ENCODE results near the gene OSR1. TPM values are rescaled to one million over a fixed set of nuclear protein-coding genes. Genes with fewer than 3 reads are reported as not detected.

OSR1 gene
- total RNA-seq, 1 donor from 2014 or later, result 1.3 TPM

DNA sequence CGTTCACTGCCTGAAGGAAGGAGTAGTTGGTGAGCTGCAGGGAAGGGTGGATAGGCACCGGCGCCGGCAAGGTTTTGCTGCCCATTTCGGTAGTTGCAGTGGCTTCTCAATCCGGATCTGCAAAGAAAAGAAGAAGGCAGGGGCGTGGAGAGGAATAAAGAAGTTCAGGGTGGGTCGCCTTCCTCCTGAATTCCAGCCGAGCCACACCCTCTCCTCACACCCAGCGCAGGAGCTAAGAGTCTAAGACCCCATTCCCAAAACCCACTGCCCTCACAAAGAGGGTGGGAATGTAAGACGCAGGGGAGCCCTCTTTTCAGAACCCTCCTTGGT lies 4.7 kb downstream of the OSR1 start:
- Histone ChIP-seq H3K36me3 (ENCODE audit: control insufficient read depth, insufficient read depth, low read length) (no peaks in the 10 kb centered on the region), H3K27me3 (ENCODE audit: control insufficient read depth, insufficient read depth, low read length) (peaks cover 13% of the 10 kb centered on the region), H3K4me3 (ENCODE audit: low read depth, low read length) (no peak overlapping the region)
- FAIRE-seq (no peak), DNase-seq (ENCODE audit: low read depth) (no peak)
- TF ChIP-seq, protein P1, sequence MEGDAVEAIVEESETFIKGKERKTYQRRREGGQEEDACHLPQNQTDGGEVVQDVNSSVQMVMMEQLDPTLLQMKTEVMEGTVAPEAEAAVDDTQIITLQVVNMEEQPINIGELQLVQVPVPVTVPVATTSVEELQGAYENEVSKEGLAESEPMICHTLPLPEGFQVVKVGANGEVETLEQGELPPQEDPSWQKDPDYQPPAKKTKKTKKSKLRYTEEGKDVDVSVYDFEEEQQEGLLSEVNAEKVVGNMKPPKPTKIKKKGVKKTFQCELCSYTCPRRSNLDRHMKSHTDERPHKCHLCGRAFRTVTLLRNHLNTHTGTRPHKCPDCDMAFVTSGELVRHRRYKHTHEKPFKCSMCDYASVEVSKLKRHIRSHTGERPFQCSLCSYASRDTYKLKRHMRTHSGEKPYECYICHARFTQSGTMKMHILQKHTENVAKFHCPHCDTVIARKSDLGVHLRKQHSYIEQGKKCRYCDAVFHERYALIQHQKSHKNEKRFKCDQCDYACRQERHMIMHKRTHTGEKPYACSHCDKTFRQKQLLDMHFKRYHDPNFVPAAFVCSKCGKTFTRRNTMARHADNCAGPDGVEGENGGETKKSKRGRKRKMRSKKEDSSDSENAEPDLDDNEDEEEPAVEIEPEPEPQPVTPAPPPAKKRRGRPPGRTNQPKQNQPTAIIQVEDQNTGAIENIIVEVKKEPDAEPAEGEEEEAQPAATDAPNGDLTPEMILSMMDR (IDR thresholded peaks at IDR 0.05; ENCODE audit: insufficient read depth, low read length, severe bottlenecking), result no peak

DNA sequence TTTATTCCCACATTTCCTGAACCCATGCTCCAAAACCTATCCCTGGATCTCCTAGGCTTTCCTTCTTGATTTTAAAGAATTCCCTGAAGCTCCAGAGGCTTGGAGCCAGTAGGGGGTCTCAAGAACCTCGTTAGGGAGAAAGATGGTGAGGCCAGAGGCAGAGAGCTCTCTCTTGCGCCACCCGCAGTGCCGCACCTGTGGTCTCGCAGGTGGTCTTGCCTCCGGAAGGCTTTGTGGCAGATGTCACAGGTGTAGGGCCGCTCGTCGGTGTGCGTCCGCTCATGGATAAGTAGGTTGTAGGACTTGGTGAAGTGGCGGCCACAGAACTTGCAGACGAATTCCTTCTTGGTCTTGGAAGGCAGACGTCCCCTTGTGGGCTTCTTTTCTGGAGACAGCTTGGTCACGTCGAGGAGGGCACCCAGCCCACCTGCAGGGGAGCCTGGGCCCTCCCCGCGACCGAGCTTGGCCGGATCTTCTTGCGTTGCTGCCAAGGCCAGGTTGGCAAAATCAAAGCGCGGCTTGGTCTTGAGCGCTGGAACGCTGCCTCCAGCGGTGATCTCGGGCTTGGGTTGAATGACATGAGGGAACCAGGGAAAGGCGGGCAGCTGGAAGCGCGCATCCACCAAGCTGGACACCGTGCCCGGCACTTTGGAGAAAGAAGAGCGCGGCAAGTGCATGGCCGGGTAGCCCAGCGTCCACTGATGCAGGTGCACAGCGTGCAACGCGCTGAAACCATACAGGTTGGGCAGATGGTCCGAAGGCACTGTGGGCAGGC lies 5.3 kb downstream of the OSR1 start:
- H3K36me3 ChIP-seq (ENCODE audit: control insufficient read depth, insufficient read depth, low read length), result no peaks in the 10 kb centered on the region
- TF ChIP-seq, protein P1 (IDR thresholded peaks at IDR 0.05; ENCODE audit: insufficient read depth, low read length, severe bottlenecking), result no peak
- no peak overlapping the region for H3K4me3 ChIP-seq (ENCODE audit: low read depth, low read length)
- no peak for FAIRE-seq
- DNase-seq (ENCODE audit: low read depth), result no peak
- H3K27me3 ChIP-seq (ENCODE audit: control insufficient read depth, insufficient read depth, low read length), result peaks cover 13% of the 10 kb centered on the region

DNA sequence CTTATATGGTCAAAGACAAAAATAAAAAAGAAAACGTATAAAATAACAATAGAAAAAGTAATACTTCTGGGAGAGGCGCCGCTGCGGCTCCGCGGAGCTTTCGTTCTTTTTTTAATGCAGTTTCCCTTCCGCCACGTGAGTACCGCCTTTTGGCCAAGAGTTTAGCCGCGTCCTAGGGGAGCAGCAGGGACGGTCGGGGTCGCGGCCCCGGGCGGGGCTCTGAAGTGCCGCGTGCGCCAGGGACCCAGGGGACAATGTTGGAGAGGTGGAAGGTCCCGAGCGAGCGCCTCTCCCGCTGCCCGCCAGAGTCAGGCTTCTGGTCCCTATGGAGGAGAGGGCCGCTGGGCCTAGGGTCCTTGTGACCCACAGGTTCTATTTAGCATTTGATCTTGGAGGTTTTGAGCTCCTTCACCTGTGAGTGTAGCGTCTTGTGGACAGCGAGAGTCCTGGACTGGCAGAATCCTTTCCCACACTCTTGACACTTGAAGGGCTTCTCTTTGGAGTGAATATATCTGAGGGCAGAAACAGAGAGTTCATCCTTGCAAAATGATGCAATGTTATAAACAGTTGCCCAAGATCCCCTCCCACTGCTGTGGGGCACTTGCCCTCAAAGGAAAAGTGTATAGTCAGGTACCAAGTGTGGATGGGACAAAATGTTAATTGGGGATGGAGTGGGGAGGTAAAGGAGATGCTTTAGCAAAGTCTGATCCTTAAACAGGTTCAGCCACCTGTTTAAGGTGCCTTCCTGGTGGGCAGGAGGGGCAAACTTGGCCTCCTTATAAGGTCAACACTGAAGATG lies 6.3 kb downstream of the OSR1 start:
- no peaks in the 10 kb centered on the region for H3K36me3 ChIP-seq (ENCODE audit: control insufficient read depth, insufficient read depth, low read length)
- FAIRE-seq, result no peak
- TF ChIP-seq, protein P1 (IDR thresholded peaks at IDR 0.05; ENCODE audit: insufficient read depth, low read length, severe bottlenecking), result no peak
- H3K27me3 ChIP-seq (ENCODE audit: control insufficient read depth, insufficient read depth, low read length), result peaks cover 11% of the 10 kb centered on the region
- H3K4me3 ChIP-seq (ENCODE audit: low read depth, low read length), result no peak overlapping the region
- no peak for DNase-seq (ENCODE audit: low read depth)

DNA sequence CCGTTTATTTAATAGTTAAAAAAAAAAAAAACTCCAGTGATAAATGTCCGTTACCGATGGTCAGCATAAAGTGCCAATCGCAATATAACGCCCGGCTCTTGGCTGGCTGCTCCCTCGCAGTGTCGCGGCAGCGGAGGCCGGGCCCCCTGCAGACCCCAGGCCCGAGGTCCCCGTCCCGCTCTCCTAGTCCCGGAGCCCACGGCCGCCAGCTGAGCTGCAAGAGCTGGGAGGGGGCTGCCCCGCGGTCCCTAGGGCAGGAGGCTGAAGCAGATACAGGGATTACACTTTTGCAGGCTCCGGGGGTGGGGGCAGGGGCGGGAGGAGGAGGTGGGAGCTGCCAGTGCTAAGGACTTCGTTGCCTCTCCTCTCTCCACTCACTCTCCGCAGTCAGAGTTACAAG lies 6.9 kb downstream of the OSR1 start:
- DNase-seq (ENCODE audit: low read depth), result no peak
- no peak for FAIRE-seq
- TF ChIP-seq, protein P1 (IDR thresholded peaks at IDR 0.05; ENCODE audit: insufficient read depth, low read length, severe bottlenecking), result no peak
- Histone ChIP-seq H3K36me3 (ENCODE audit: control insufficient read depth, insufficient read depth, low read length) (no peaks in the 10 kb centered on the region), H3K4me3 (ENCODE audit: low read depth, low read length) (no peak overlapping the region), H3K27me3 (ENCODE audit: control insufficient read depth, insufficient read depth, low read length) (peaks cover 5% of the 10 kb centered on the region)

DNA sequence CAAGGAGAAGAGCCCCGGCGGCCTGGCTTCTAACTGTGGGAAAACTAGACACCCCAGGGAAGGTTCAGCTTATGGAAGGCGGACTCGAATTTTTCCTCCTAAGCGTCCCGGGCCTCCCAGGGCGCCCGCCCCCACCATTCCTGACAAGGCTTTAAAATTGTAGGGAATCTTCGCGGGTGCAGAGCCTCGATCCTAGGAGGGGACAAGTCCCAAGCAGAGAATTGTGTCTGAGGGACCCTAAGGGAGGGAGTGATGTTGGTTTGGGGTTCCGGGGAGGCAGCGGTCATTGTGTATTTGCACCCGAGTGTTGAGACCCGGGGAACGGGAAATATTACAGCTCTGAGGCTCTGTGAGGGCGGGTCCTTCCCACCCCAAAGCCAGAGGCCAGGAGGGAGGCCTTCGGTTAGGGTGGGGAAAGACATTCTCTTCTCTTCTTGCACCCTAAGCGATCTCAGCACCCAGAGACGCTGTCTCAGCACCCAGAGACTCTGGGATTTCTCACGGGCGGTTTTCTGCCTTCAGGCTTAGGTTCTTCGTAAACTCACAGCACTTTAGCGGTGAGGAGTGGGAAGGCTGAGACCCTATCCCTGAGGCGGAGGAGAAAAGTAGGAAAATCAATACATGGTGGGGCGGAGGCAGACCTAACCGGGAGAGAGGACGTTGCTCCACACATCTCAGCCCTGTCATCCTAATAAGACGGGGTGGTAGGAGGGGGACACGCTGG lies 7.6 kb downstream of the OSR1 start:
- peak overlapping the region; percentile 15 for H3K4me3 ChIP-seq (ENCODE audit: low read depth, low read length)

More for the DNA sequence above, 7.6 kb downstream of the OSR1 start:
- no peak for FAIRE-seq
- Histone ChIP-seq H3K27me3 (ENCODE audit: control insufficient read depth, insufficient read depth, low read length) (peaks cover 5% of the 10 kb centered on the region), H3K36me3 (ENCODE audit: control insufficient read depth, insufficient read depth, low read length) (no peaks in the 10 kb centered on the region)
- TF ChIP-seq, protein P1 (IDR thresholded peaks at IDR 0.05; ENCODE audit: insufficient read depth, low read length, severe bottlenecking), result no peak
- no peak for DNase-seq (ENCODE audit: low read depth)

Measured in bronchial epithelial cell (primary cell).